HG02938 (cell line): ENCODE results near the gene AMER2.
"Not testable (repeated sequence)": the region's sequence is repeated elsewhere in the genome, so short reads cannot be mapped to it uniquely, and the experiment has no call there.

ENCODE experiments used
- ATAC-seq: cut with Tn5 transposase; IDR thresholded peaks from one replicate; pipeline ENCODE4 v1.9.1; 2021; ENCODE audit warnings: mild to moderate bottlenecking, moderate library complexity; ENCODE audit not compliant: unreplicated experiment

Gene AMER2

GRCh38 chr13:25181597-25181996, 9.5 kb upstream of the AMER2 start:
- ATAC-seq = peak; percentile 18

DNA sequence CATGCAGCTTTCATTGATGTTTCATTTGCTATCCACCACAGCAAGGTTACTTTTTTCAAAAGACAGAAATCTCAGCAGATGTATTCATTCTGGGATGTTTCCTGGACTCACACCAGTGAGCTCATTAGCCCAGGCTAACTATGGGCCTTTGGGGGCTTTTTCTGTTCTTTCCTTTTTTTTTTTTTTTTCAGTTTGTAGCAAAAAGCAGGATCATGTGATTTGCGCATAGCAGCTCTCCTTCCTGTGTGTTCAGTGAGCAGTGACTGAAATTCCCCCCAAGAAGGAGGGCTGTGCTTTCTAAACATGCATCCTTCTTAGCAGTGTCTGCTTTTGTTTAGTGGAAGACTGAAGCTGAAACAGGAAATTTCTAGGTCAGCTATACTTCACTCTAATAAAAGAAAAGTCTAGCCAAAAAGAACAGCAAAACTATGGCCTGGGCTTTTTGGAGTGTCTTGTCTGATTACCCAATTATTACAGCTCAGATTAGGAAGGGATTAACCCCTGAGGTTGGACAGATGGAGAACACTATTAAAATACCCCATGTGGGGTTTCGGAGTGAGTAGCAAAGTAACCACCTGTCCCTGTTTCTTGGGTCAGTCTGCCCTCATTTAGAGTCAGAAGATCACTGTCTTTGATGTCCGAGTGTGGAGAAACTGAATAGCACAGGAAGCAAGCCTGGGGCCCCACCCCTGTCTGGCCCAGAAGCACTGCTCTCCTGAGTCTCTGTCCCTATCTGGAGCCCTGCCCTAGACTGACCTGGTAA, 8.9 kb upstream of the AMER2 start:
- peak; percentile 74 for ATAC-seq

DNA sequence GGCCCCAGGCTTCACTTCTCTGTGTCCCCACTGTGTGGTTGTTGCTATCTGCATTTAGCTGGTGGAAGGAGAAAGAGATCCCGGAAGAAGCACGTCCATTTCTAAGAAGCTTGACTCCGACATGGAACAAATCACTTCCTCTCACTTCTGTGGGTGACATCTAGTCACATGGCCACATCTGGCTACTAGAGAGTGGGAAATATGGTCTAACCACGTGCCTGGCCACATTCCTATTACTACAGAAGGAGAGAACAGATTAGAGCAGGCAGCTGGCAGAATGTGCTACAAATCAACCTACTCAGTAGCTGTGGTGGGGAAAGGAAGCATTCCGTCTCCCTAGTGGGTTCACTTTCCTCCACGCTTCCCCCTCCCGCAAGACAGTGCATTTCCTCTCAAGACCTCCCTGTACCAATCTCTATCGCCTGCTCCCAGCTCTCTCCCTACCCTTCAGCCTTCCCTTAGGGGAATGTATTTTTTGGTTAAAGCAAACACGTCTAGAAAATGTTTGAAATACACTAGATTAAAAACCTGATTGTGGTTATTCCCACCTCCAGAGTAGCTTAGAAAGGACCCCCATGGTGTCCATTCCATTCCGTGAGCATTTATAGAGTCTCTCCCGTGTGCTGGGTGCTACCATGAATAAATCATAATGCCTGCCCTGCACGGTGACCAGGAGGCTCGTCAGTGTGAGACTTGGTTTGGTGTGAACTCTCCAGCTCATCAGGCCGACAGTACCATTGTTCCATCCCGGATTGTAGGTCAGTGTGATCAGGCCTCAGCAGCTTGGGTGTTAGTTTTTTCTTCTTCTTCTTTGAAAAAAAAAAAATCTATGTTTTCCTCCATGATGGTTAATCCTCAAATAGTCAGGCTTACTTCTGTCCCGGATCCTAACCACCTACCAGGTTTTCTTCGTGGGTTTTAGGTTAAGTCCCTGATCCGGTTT, 8.0 kb upstream of the AMER2 start:
- ATAC-seq = no peak

DNA sequence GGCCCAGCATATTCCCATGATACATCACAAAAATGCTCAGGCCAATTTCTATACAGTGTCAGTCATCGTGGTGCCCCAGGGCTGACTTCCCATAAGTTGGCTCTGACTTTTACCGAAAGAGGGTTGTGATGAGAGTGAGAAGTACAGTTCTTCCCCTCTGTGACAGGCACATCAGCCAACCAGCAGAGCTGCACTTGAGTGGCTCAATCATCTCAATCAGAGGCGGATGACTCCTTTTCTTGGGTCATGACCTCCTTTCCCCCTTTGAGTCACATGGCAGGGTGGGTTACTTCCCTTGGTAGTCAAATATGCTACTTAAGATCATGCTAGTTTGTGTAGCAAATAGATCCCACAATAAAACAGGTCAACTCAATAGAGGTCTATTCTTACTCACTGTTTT, 6.9 kb upstream of the AMER2 start:
- no peak for ATAC-seq

DNA sequence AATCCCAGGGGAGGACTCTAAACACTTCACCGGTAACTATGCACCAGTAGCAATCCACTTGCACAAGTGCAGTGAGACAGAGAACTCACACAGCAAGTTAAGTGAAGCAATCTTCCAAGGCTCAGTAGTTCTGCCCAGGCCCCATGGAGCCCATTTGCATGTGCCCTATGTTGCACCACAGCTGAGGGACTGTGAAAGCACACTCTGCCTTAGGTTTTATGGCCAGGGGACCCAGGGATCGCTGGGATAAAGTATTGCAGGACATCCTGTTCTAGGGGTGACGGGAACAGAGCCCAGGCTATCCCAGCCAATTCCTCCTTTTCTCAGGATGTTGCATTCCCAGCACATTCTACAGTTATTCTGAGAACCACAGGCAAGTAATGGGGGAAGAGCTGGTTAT, 6.0 kb upstream of the AMER2 start:
- no peak for ATAC-seq

DNA sequence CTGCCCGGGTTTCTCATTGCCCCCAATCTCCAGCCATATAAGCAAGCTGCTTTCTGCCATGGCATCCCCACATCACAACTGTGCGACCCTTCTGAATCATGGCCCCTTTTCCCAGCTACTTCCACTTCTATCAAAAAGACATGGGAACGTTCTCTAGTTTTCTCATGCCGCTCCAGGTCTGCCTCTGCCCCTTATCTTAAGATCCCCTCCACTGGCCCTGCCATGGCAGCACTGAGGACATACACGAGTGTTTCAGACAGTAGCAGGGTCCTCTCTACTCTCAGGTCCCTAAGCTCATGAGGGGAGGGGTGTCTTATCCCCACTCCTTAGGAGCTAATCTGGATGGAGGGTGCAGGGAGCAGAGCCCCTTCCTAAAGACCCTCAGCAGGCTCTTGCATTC, 5.5 kb upstream of the AMER2 start:
- no peak for ATAC-seq

- no peak for ATAC-seq
These were observed 4.9 kb upstream of the AMER2 start for GRCh38 chr13:25177012-25177411.

- no peak for ATAC-seq
These were observed 3.3 kb upstream of the AMER2 start for GRCh38 chr13:25175431-25175830.

- ATAC-seq = no peak
These were observed 2.9 kb upstream of the AMER2 start for GRCh38 chr13:25175026-25175425.

GRCh38 chr13:25174304-25174703, 2.2 kb upstream of the AMER2 start:
- no peak for ATAC-seq

DNA sequence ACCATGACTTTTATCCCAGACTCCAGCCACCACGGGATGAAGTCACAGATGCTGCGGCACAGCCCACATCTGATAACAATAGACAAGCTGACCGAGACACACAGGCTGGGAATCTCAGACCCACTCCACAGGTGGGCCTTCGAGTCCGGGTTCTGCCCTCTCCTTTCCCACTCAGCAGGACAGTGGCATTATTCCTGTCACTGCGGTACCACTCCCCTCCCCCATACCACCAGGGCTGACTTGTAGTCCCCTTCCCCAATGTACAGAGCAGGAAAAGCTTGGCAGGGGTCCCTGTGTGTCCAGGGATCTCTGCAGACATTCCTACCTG, 179 bp upstream of the AMER2 start:
- no peak for ATAC-seq

DNA sequence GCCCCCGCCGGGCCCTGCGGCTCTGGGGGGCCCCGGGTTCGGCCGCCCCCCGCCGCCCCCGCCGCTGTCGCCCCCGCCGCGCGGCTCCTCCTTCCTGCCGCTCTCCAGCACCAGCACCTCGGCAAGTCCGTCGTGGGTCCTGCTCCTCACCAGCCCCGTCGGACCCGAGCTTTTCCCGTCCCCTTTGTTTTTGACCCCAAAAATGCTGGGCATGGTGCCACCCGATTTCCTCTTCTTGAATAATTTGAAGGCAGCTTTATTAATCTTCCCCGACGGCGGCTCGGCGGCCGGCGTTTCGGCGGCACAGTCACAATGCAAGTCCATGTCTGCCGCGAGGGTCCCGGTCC, 945 bp downstream of the AMER2 start:
- ATAC-seq = no peak

DNA sequence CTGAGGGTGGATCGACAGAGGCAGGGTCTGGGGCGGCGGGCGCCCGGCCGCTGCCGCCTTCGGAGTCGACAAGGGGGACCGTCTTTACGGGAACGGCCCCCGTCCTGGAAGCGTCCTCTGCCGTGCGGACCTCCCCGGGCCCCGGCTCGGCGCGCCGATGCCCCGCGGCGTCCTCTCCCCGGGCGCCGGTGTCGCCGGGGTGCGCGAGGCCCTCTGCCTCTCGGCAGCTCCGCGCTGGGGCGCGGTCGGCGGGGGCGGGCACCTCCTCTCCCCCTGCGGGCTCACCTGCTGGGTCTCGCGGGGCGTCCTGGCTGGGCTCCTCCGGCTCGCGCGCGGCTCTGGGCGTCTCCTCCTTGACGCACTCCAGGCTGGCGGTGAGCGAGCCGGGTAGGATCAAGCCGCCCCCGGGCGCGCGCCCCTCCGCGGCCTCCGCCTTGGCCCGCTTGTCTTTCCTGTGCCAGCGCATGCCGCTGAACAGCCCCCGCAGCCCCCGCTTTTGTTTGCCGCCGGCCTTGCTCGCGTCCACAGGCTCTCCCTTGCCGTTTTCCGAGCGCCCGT, 1.5 kb downstream of the AMER2 start:
- no peak for ATAC-seq

DNA sequence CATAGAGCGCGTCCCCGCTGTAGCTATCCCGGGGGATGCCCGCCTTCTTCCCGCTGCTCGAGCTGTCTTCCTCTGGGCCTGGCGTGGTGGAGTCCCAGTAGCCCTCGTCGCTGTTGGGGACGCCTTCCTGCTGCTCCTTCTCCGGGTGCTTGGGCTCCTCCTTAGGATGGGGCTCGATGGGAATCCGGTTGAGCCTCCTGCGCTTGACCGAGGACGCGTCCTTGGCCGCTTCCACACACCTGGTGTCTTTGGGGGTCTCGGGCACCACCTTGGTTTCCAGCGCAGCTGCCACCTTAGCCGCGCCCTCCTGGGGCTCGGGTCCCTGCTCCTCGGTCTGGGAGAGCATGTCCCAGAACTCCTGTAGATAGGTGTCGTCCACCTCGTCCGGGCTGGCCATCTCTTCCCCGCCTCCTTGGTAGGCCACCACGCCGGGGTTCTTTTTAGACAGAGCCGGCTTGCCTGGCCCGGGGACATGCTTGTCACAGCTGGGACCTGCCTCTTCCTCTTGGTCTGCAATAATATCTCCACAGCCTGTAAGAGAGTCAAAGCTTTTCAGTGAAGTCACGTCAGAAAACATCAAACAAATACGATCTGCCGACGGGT, 2.0 kb downstream of the AMER2 start:
- no peak for ATAC-seq

DNA sequence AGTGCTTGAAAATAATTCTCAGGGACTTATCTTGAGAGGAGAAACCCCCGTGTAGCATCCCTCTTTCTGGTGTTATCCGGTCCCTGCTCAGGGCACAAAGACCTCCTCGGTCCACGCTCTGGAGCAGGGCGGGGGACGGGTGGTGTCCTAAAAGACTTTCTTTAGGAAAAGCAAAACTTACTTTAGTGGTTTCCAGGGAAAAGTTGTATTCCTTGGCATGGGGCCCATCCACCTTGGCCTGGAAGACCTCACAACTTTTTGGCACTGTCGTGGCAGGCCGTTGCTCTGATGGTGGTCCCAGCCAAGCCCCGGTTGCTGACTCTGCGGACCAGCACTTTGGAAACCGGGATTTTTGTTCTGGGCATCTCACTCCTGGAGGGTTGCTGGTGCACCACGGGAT, 2.7 kb downstream of the AMER2 start:
- no peak for ATAC-seq

- no peak for ATAC-seq
These were observed 3.3 kb downstream of the AMER2 start for GRCh38 chr13:25168790-25169189.

DNA sequence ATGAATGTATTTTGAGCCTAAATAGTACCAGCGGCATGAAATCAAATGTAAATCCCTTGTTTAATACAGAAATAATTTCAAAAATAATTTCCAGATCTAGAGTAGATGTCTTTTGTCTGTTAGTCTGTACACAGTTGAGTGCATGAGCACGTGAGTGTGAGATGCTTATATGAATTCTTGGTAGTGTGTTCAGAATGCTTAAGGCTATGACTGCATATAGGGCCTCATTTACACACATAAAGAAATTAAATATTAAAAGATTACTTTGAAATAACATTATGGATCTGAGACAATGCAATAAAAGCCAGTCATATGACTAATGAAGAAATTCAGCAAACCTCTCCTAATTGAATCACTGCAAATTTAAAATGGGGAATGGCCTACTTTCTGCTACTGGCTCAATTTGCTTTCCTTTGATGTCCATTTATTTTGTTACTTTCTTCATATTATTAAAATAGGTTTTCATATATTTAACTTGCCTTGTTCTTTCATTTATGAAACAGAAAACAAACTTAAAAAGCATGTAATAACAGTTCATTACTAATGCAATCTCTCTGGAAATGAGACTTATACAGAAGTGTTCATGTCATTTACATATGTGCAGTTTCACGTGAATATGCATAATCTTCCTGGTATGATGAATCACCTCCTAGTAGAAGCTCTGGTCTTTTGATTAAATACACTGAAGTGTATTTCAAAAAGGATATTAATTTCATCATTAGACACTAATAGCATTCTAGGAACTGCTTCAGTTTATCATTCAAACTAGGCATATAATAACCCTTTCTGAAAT, 4.5 kb downstream of the AMER2 start:
- ATAC-seq = no peak

DNA sequence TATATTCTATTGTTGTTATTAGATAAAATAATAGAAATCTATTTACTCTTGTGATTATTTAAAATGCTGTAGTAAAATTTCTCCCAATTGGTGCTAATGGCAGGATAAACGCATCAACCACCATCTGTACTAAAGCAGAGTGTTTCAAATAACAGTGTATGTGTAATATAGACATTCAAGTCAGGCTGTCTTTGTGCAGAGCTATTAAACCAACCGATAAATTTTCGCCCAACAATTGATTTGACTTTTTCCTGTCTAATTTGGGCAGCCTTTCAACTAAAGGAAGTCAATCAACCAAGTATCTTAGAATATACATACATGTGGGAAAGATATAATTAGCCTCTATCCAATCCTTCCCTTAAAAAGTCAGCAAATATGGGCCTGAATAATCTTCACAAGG, 5.8 kb downstream of the AMER2 start:
- no peak for ATAC-seq

- ATAC-seq = no peak
These were observed 6.4 kb downstream of the AMER2 start for GRCh38 chr13:25165663-25166062.

GRCh38 chr13:25165163-25165562, 6.9 kb downstream of the AMER2 start:
- not testable (repeated sequence) for ATAC-seq

DNA sequence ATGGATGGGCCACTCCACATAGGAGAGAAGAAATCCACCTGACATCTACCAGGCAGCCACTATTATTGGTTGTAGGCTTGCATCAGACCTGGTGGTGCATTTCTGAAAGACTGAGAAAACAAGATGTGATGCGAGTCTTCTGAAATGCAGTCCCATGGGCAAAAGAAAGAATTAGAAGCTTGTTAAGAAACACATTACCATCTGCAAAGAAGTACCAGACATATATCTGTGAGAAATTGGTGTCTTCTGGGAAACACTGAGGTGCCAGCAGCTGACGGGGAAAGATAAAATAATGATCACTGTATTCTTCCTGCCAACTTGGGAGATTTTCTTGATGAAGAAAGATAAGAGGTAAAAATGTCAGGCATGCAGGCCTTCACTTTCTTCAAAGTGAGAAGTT, 14.4 kb downstream of the AMER2 start:
- ATAC-seq = no peak
